ENCODE results near the gene HOXB5.

Gene HOXB5

DNA sequence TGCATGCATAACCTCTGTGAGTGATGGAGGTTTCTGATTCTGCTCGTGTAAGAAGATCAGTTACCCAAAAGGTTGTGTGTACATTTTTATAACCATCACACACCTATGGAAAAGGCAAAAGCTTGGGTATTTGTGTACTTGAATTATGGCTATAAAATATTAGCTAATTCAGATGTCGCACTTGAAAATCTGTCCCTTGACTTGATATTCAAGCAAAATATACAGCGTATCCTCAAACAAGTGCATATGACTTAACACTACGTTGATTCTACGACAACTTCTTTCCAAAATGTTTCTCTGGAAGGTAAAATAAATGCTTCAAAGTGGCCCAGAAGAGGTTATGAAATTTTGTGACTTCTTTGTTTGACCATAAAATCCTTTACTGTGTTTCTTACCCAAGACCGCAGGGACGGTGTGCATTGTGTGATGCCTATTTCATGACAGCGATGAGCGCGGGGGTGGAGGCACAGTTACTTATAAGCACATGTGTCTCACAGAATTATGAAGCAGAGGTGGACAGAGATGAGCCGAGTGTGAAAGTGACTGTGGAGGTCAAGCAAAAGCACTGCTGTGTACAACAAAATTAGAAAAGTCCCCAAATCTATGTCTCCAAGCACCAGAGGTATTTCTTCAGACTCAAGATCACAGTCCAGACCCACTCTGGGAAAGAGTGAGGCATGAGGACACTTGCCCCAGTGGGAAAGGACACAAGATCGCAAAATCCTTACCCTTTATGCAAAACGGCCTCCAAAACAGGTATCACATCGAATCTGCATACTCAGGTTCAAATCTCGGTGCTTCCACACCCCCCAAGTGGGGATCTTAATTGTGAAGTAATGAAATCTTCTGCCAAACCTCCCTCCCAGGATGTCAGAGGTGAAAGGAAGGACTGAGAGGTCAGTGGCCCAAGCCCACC, 36.7 kb upstream of the HOXB5 start:
- H3K4me3 ChIP-seq (ENCODE audit: low read depth, low read length), result no peak overlapping the region

- H3K4me3 ChIP-seq (ENCODE audit: low read depth, low read length), result no peak overlapping the region
Observed at GRCh38 chr17:48629411-48629759, 35.8 kb upstream of the HOXB5 start.

DNA sequence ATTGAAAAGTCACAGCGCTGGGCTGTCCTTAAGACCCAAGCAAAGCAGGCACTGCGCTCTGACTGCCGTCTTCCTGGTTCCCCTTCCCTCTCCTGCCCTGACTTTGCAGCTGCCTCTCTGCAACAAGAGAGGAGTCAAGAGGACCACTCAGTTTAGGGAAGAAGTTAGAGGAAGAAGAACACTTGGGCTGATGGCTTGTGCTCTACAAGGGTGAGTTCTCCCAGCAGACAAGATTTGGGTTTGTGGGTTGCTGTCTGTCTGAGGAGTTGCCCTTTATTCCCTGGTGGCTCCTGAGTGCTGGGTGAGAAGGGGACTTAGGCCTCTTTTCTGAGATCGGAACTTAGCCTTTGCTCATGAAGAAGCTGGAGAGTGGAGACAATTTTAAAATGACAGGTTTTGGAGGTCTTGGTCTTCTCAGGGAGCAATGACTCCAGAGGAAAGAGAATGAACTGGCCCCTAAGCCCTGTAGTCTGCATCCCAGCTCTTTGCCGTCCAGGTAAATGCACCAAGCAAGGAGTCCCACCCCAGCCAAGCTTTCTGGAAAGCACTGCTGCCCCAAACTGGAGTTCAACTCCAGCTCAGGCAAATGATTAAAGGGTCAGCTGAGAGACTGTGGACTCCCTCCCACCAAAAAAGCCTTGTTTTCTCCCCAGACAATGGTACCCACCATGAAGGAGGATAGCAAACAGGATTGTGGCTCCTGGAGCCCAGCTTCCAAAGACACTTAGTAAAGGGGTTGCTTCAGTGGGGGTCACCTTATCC, 35.3 kb upstream of the HOXB5 start:
- no peak overlapping the region for H3K4me3 ChIP-seq (ENCODE audit: low read depth, low read length)

- H3K4me3 ChIP-seq (ENCODE audit: low read depth, low read length), result no peak overlapping the region
Observed at GRCh38 chr17:48627623-48628521, 34.3 kb upstream of the HOXB5 start.

GRCh38 chr17:48627118-48627597, 33.6 kb upstream of the HOXB5 start:
- no peak overlapping the region for H3K4me3 ChIP-seq (ENCODE audit: low read depth, low read length)

DNA sequence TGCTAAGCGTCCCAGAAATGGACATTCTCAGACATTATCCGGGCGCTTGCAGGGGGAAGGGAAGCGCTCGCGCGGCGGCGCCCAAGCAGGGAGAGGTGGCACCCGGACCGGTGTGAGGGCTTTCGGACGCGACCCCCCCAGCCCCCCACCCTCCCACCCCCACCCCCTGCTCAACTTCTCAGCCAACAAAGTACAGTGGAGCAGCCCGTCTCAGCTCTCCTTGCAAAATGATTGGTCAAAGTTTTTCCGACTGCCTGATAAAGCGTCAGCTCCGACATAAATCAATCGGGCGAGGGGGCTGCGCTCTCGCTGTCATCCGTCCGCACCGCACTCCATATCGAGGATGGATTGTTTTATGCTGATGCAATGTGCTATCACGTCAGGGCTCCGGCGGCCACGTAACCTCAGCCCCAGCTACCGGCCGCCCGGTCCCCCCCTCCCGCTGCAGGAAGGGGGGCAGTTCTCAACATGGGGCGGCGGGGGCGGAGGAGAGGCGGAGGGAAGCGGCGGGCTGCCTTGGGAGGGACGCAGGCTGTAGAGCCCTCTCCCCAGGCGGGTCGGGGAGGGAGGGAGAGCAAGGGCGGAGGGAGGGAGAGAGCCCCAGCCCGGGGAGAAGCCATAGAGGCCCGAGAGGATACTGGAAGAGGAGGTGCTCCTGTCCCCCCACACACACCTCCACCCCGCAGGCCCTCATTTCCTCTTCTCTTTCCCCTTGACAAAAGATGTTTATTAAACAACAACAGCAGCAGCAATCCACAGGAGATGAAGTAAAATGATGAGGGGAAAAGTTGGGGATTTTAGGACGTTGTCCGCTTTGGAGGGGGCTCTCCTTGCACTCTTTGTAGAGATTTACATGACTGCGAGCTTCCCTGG, 32.9 kb upstream of the HOXB5 start, which contains the start of gene HOXB9:
HOXB9 (minus strand) TSS at position 114 of the 873 bp plus-strand sequence; CDS start at position 25, 89 bp downstream.
- H3K4me3 ChIP-seq (ENCODE audit: low read depth, low read length), result no peak within 1 kb of the TSS

- no peak overlapping the region for H3K4me3 ChIP-seq (ENCODE audit: low read depth, low read length)
Observed at GRCh38 chr17:48625495-48626244, 32.1 kb upstream of the HOXB5 start.

GRCh38 chr17:48624544-48625494, 31.2 kb upstream of the HOXB5 start:
- H3K4me3 ChIP-seq (ENCODE audit: low read depth, low read length), result no peak overlapping the region

DNA sequence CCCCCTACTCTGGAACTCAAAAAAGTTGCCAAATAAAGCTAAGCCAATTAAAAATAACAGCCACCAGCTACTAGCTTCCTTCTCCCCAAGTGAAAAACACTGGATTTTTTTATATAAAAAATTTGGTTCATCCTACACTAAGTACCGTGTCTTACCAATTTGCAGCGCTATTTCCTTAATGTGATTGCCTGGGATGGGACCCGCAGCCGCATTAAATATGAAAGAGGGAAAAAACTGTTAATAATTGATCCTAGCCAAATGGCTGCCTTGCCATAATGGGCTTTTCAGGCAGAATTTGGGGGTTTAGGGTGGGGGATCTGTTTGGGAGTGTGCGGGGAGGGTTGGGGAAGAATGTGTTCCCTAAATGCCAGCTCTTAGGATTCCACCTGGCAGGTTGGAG, 30.5 kb upstream of the HOXB5 start:
- no peak overlapping the region for H3K4me3 ChIP-seq (ENCODE audit: low read depth, low read length)

- H3K4me3 ChIP-seq (ENCODE audit: low read depth, low read length), result no peak overlapping the region
Observed at GRCh38 chr17:48623583-48623982, 30.0 kb upstream of the HOXB5 start.

DNA sequence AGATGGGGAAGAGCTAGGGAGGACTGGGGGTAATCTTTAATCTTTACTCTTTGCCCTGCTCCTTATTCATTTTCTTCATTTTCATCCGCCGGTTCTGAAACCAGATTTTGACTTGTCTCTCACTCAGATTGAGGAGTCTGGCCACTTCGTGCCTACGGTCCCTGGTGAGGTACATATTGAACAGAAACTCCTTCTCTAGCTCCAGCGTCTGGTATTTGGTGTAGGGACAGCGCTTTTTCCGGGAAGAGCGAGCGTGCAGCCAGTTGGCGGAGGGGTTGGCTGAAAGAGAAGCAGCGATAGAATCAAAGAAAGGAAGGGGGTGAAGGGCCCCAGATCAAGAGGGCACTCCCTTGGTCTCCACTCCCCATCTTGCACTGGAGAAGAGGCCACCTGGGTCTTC, 29.3 kb upstream of the HOXB5 start:
- no peak overlapping the region for H3K4me3 ChIP-seq (ENCODE audit: low read depth, low read length)

DNA sequence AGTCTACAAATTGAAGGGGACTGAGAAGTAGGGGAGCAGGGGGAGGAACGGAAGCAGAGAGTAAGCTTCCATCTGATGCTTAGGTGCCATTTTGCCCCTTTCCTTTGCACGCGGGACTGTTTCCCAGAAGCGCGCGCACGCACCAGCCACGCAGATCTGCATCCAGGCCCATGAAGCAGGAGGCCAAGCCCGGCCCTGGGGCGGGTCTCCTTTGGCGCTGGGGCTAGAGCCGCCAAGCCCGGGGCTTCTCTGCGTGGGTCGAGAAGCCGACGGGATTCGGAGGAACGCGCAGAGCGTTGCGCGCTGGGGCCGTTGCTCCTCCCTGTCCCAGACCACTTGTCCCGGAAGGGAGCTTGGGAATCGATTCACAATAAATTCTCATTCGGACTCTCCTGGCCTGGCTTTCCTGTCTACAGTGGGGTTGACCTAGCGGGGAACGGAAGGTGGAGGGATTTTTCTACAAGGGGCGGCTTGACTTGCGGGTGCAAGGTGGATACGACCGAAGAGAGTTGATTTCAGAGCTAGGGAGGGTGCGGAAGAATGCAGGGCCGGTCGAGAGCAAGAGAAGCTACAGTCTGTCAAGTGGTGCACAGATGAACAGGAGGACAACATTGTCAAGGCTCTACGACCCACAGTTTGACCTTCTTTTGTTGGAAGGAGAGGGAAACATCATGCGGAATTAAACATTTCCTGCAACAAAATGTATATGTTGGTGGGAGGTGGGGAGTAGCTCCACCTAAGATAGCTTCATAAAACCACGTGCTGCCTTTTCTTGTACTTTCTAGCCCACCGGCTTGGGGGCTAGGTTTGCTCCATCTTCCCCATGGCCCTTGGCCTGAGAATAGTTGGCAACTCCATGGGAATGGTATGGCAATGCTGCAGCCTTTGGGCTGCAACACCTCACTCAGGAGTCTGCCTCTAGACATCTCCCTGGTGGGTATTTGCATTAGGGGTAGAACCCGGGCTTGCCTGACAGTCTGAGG, 28.1 kb upstream of the HOXB5 start:
- no peak overlapping the region for H3K4me3 ChIP-seq (ENCODE audit: low read depth, low read length)

GRCh38 chr17:48620461-48621139, 27.0 kb upstream of the HOXB5 start:
- H3K4me3 ChIP-seq (ENCODE audit: low read depth, low read length), result no peak overlapping the region

DNA sequence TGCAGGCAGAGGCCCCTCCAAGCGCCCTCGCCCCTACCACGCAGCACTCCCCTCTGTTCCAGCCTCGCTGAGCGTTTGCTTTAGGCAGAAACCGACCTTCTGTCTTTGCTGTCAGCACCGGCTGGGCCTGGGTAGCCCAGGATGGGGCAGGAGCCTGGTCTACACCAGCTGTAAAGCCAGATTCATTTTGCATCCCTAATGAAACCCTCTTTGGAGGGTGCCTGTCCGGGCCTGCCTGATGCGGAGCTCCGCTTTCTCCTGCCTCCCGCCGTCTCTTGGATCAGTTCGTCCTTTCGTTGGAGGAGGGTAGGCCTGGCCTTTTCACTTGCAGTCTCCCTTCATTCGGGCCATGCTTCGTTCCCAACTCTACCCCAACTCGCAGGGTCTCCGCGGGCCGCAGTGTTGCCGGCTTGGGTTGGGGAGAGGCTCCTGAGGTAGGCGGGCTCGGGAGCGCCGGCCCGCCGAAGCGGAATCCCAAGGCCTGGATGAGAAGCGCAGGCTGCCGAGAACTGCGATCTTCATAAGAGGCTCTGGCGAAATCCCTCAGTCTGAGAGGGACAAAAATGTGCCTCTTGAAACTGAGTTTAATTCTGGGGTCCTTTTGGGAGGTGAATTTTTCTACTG, 26.4 kb upstream of the HOXB5 start:
- H3K4me3 ChIP-seq (ENCODE audit: low read depth, low read length), result no peak overlapping the region

GRCh38 chr17:48618256-48618896, 24.8 kb upstream of the HOXB5 start:
- no peak overlapping the region for H3K4me3 ChIP-seq (ENCODE audit: low read depth, low read length)
